GM13977 (cell line): ENCODE measurements around the gene ANTXRL.
"Not testable (repeated sequence)": the region's sequence is repeated elsewhere in the genome, so short reads cannot be mapped to it uniquely, and the experiment has no call there.

Experiments
- DNase-seq: peaks from one replicate; pipeline ENCODE4 v3.0.0; 2012; ENCODE audit warnings: low spot score
- CTCF ChIP-seq: IDR thresholded peaks from 2 replicates; pipeline ENCODE4 v1.5.1; 2012; ENCODE audit warnings: mild to moderate bottlenecking, control low read depth; ENCODE audit not compliant: insufficient read depth; ENCODE audit errors: extremely low read depth, missing control alignments
- in situ Hi-C: fragments of 300-500 bp; cut with MboI; formaldehyde crosslinking; loops from one replicate; pipeline ENCODE4 v1.12.0; 2022; ENCODE audit warnings: low sequenced_read_pairs, low pct_unique_long_range_greater_than_20kb, mixed read lengths, inconsistent platforms; ENCODE audit not compliant: unreplicated experiment

Gene ANTXRL

GRCh38 chr10:46298477-46299285, 11.9 kb downstream of the ANTXRL start:
- in situ Hi-C loops: loop anchor here (25.0 kb wide), 1 partner anchor 1089 kb away; the partner anchor contains the start of gene ZNF488
- no peak for TF ChIP-seq CTCF
- DNase-seq: no peak

DNA sequence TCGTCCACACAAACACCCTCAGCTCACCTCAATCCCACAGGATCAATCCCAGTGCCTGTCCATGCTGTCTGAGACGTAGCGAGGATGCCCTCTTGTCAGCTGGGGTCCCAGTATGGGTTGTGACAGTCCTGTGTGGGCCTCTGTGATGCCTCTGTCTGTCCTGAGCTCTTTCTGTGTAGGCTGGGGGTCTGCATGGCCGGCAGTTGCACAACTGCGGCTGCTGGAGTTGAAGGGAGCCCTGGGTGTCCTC, 12.4 kb downstream of the ANTXRL start:
- in situ Hi-C loops: loop anchor here (25.0 kb wide), 1 partner anchor 1088 kb away; the partner anchor contains the start of gene ZNF488

DNA sequence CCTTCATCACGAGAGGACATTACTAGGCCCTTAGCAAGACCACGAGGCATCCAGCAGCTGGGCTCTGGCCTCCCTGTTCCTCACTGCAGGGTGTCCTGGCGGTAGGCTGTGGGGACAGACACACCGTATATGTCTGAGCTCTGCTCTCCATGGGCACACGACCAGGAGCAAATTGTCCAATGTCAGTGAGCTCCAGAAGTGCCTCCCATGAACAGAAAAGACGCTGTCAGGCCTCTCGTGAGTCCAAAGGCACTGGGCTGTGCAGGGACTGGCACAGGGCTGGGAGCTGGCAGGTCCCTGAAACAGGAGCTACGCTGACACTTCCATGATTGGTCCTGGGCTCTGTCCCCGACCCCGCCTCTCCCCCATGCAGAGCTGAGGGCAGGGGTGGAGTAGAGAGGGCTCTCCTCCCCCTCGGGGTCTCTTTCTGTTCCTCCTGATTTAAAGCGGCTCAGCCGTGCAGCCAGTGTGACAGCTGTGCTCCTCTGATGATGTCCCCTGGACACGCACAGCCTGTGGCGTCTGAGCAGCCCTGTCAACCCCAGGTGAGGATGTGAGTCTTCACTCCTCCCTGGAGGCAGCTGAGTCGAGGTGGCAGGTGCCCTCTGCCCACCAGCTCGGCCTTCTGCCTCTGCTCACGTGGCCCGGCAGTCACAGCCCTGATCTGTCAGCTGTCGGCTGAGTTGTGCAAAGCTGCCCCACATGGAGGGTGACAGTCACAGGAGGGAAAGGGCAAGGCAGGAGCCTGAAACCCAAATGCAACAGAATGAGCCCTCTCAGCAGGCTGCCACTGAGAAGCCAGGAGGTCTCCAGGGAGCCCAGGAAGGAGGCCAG, 13.0 kb downstream of the ANTXRL start:
- in situ Hi-C loops: loop anchor here (25.0 kb wide), 1 partner anchor 1088 kb away; the partner anchor contains the start of gene ZNF488
- no peak for DNase-seq

More for the DNA sequence above, 12.4 kb downstream of the ANTXRL start:
- TF ChIP-seq CTCF: no peak
- DNase-seq: no peak

DNA sequence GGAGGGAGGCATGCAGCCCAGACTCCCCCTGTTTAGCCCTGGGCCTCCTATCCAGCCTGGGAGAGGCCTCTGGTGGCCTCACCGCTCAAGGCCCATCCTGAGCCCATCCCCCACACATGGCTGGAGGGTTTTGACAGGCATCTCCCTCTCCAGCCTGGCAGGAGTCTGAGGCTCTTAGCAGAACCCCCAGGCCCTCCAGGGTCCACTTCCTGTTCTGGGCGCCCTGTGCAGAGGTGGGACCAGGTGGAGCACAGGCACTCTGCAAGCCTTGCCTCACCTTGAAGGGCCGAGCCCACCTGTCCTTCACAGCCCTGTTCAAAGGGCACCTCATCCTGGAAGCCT, 13.5 kb downstream of the ANTXRL start:
- in situ Hi-C loops, DNase-seq: not testable (repeated sequence)

More for the DNA sequence above, 13.0 kb downstream of the ANTXRL start:
- no peak for TF ChIP-seq CTCF

DNA sequence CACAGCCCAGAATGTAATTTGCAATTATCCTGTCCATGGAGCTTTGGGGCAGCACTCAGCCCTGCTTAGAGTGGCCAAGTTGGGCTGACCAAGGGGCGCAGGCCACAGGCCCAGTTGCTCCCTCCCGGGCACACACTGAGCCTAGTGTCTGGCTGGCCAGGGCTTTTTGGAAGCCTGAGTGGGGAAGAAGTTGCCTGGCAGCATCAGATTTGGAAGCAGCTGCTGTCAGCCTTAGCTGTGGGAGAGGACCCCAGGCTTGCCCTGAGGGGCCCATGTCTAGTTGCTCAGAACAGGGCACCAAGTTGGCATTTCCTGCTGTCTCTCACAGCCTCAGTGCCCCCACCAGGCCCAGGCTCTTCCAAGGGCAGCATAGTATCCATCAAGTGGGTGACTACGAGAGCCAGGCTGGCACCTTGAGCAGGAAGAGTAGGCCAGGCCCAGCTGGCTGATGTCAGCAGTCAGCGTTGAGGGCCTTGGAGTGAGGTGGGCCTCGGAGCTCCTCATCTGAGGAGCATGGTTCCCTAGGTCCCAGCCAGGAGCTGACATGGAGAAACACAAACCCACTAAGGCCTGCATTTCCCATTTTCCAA, 14.4 kb downstream of the ANTXRL start:
- no peak for DNase-seq
- TF ChIP-seq CTCF: no peak
- in situ Hi-C loops: no loop called here

GRCh38 chr10:46301721-46302479, 15.1 kb downstream of the ANTXRL start:
- in situ Hi-C loops: no loop called here
- DNase-seq: no peak
- TF ChIP-seq CTCF: no peak

DNA sequence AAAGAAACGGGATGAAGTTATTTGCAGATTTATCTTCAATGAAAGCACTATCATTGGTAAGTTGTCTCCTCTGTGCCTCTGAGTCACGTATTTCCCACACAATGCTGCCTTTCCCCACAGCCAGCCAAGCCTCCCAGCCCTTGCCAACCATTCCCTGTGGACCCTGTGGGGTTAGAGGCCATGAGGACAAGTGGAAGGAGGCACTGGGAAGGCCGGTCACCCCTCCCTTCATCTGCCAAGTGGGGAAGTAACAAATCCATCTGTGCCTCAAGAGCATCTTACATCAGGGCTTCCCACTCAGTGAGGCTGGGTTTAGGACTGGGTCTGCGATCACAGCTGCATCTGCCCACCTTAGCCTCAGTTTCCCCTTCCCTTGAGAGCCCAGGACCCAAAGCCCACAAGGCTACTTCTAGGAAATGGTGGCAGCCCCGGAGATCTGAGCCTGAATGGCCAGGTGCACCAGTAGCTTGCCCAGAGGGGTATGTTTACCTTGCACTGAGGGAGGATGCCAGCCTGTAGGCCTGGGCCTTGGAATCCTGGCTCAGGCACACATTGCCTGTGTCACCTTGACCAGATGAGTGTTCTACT, 16.1 kb downstream of the ANTXRL start:
- not testable (repeated sequence) for DNase-seq

More for the DNA sequence above, 16.1 kb downstream of the ANTXRL start:
- in situ Hi-C loops: not testable (repeated sequence)
